ELR (cell line): ENCODE data around the gene ADAMTS13.
"Not testable (repeated sequence)": the region's sequence is repeated elsewhere in the genome, so short reads cannot be mapped to it uniquely, and the experiment has no call there.

Experiments
- DNase-seq: peaks from one replicate; pipeline ENCODE4 v3.0.0-alpha.2; 2015; ENCODE audit warnings: low read depth

ADAMTS13 gene

GRCh38 chr9:133421615-133422542 lies at the start of gene ADAMTS13:
TSS of gene ADAMTS13 (plus strand) at chr9:133422367. CDS start at chr9:133422444, 77 bp downstream.
- peak; percentile 52 for DNase-seq

GRCh38 chr9:133374612-133375115 lies 47.5 kb upstream of the ADAMTS13 start:
- peak; percentile 82 for DNase-seq

- DNase-seq = peak; percentile 63
Measured at GRCh38 chr9:133375116-133375723, 46.9 kb upstream of the ADAMTS13 start.

- peak; percentile 96 for DNase-seq
Measured at GRCh38 chr9:133375724-133376654, 46.2 kb upstream of the ADAMTS13 start, which contains the start of the genes STKLD1 and SURF4. TSS of gene STKLD1 (plus strand) at chr9:133376366. CDS start at chr9:133376474, 108 bp downstream. TSS of gene SURF4 (minus strand) at chr9:133376060. CDS start at chr9:133375969, 91 bp downstream.

GRCh38 chr9:133377280-133377679 lies 44.9 kb upstream of the ADAMTS13 start:
- not testable (repeated sequence) for DNase-seq

- peak; percentile 39 for DNase-seq
Measured at GRCh38 chr9:133377721-133378216, 44.4 kb upstream of the ADAMTS13 start.

GRCh38 chr9:133378408-133378962 lies 43.7 kb upstream of the ADAMTS13 start:
- DNase-seq = no peak

GRCh38 chr9:133379153-133380086 lies 42.7 kb upstream of the ADAMTS13 start:
- DNase-seq = no peak

GRCh38 chr9:133380734-133381133 lies 41.4 kb upstream of the ADAMTS13 start:
- DNase-seq = no peak

- DNase-seq = no peak
Measured at GRCh38 chr9:133382507-133383141, 39.5 kb upstream of the ADAMTS13 start.

- DNase-seq = no peak
Measured at GRCh38 chr9:133383438-133383837, 38.7 kb upstream of the ADAMTS13 start.

- no peak for DNase-seq
Measured at GRCh38 chr9:133384736-133385321, 37.3 kb upstream of the ADAMTS13 start.

- no peak for DNase-seq
Measured at GRCh38 chr9:133385452-133385851, 36.7 kb upstream of the ADAMTS13 start.

- no peak for DNase-seq
Measured at GRCh38 chr9:133386338-133386737, 35.8 kb upstream of the ADAMTS13 start.

GRCh38 chr9:133387680-133388079 lies 34.5 kb upstream of the ADAMTS13 start:
- DNase-seq = no peak

- DNase-seq = no peak
Measured at GRCh38 chr9:133389025-133389557, 33.1 kb upstream of the ADAMTS13 start.

GRCh38 chr9:133389562-133389961 lies 32.6 kb upstream of the ADAMTS13 start:
- DNase-seq = no peak

- DNase-seq = no peak
Measured at GRCh38 chr9:133390713-133391112, 31.5 kb upstream of the ADAMTS13 start.

GRCh38 chr9:133391449-133391848 lies 30.7 kb upstream of the ADAMTS13 start:
- not testable (repeated sequence) for DNase-seq
